HCT116 (cell line): ENCODE measurements around the gene SPIRE1. TPM values are rescaled to one million over a fixed set of nuclear protein-coding genes. Genes with fewer than 3 reads are reported as not detected.

Source experiments
- ATAC-seq: fragments of 200-7000 bp; cut with Tn5 transposase; 2 replicates; pipeline ENCODE4 v1.9.1; 2020; ENCODE audit warnings: mild to moderate bottlenecking, moderate library complexity
- BruUV-seq: library from RNA; stranded (reverse); fragments of 400-500 nt; replicated peaks from 2 replicates; lab custom pipeline; 2021; lab: Mats Ljungman, UMichigan
- CTCF ChIA-PET: fragments of 300-600 bp; sonication (Branson Sonifier 250); formaldehyde crosslinking; loops from one replicate; lab custom pipeline; 2021; ENCODE audit warnings: antibody characterized with exemption; lab: Charles Lee
- POLR2A ChIA-PET: fragments of 300-600, 350-600 bp; sonication (Branson Sonifier 250); formaldehyde crosslinking; loops from one replicate; lab custom pipeline; 2021; ENCODE audit warnings: antibody characterized with exemption; lab: Charles Lee
- RAD21 ChIA-PET, 2 experiments: fragments of 300-600 bp; sonication (Branson Sonifier 250); formaldehyde crosslinking; loops; one replicate each; lab custom pipeline; 2023; ENCODE audit warnings: low total read pairs in 2 of 2; ENCODE audit not compliant: uncharacterized antibody in 2 of 2, unreplicated experiment in 2 of 2, low non-redundant PET in 1 of 2; lab: Charles Lee
- DNase-seq: peaks from one replicate; pipeline ENCODE4 v3.0.0-alpha.2; 2010; ENCODE audit warnings: low read depth, low spot score
- H2AFZ ChIP-seq: fragments of 200-600 bp; shearing (Covaris generic), sonication (generic); 2 replicates; pipeline ENCODE4 v1.6.1; 2017; ENCODE audit warnings: low read depth, mixed run types, mixed read lengths, antibody characterized with exemption, low read length; ENCODE audit not compliant: poor library complexity, severe bottlenecking
- H3K27ac ChIP-seq: 2 replicates; pipeline ENCODE4 v1.5.1; 2012; ENCODE audit warnings: low read depth, low read length
- H3K27me3 ChIP-seq: fragments of 200-600 bp; sonication (generic); 2 replicates; pipeline ENCODE4 v1.6.1; 2016; ENCODE audit warnings: mixed run types, low read length, mixed read lengths; ENCODE audit not compliant: insufficient read depth
- H3K36me3 ChIP-seq, 2 experiments: fragments of 200-500 bp in 1 of 2; fragments of 200-600 bp in 1 of 2; sonication (Bioruptor generic) in 1 of 2; sonication (generic) in 1 of 2; 2 replicates each; pipeline versions ENCODE4 v1.5.1 to v1.6.1; 2014 to 2016; ENCODE audit warnings: low read length in 2 of 2, inconsistent platforms in 1 of 2, mixed read lengths in 1 of 2, mixed run types in 1 of 2; ENCODE audit not compliant: insufficient read depth in 2 of 2, control insufficient read depth in 1 of 2
- H3K4me1 ChIP-seq, 2 experiments: fragments of 200-600 bp in 1 of 2; sonication (generic) in 1 of 2; 2 replicates each; pipeline versions ENCODE4 v1.5.1 to v1.6.1; 2012 to 2017; ENCODE audit warnings: low read length in 2 of 2, inconsistent platforms in 1 of 2, mild to moderate bottlenecking in 1 of 2, mixed read lengths in 1 of 2, mixed run types in 1 of 2, moderate library complexity in 1 of 2; ENCODE audit not compliant: insufficient read depth in 2 of 2, control insufficient read depth in 1 of 2
- H3K4me2 ChIP-seq: fragments of 200-600 bp; sonication (generic); 2 replicates; pipeline ENCODE4 v1.6.1; 2017; ENCODE audit warnings: mixed run types, low read length, mixed read lengths
- H3K4me3 ChIP-seq, 2 experiments: fragments of 200-600 bp in 1 of 2; sonication (generic) in 1 of 2; replicated peaks in 1 of 2; 2 replicates each; pipeline ENCODE4 v1.5.1; 2011 to 2016; ENCODE audit warnings: low read length in 2 of 2, control low read depth in 1 of 2, low read depth in 1 of 2, mild to moderate bottlenecking in 1 of 2, mixed read lengths in 1 of 2, mixed run types in 1 of 2
- H3K79me2 ChIP-seq: fragments of 200-600 bp; sonication (generic); 2 replicates; pipeline ENCODE4 v1.6.1; 2017; ENCODE audit warnings: mild to moderate bottlenecking, mixed run types, low read length, moderate library complexity, mixed read lengths; ENCODE audit not compliant: insufficient read depth
- H3K9ac ChIP-seq: fragments of 200-600 bp; sonication (generic); 2 replicates; pipeline ENCODE4 v1.6.1; 2016; ENCODE audit warnings: low read length, mixed read lengths
- H3K9me2 ChIP-seq: fragments of 200-600 bp; sonication (generic), shearing (Covaris generic); 2 replicates; pipeline ENCODE4 v1.6.1; 2017; ENCODE audit warnings: mixed run types, mild to moderate bottlenecking, moderate library complexity; ENCODE audit not compliant: insufficient read depth
- H3K9me3 ChIP-seq, 2 experiments: fragments of 200-500 bp in 1 of 2; fragments of 200-600 bp in 1 of 2; sonication (Bioruptor generic) in 1 of 2; sonication (generic) in 1 of 2; 2 replicates each; pipeline ENCODE4 v1.6.1; 2014 to 2017; ENCODE audit warnings: low read length in 2 of 2, mixed read lengths in 2 of 2, inconsistent platforms in 1 of 2, low read depth in 1 of 2, mild to moderate bottlenecking in 1 of 2, mixed run types in 1 of 2, moderate library complexity in 1 of 2; ENCODE audit not compliant: control insufficient read depth in 1 of 2, insufficient read depth in 1 of 2
- H4K20me1 ChIP-seq: fragments of 200-600 bp; sonication (generic), shearing (Covaris generic); 2 replicates; pipeline ENCODE4 v1.6.1; 2017; ENCODE audit warnings: mixed run types, mild to moderate bottlenecking, moderate library complexity; ENCODE audit not compliant: insufficient read depth
- ATF3 ChIP-seq: IDR thresholded peaks from 2 replicates; pipeline ENCODE4 v1.6.1; 2012
- CBX3 ChIP-seq: IDR thresholded peaks from 2 replicates; pipeline ENCODE4 v1.6.1; 2012; ENCODE audit warnings: low read depth
- EGR1 ChIP-seq: IDR thresholded peaks from 2 replicates; pipeline ENCODE4 v1.6.1; 2012; ENCODE audit warnings: low read depth
- ELF1 ChIP-seq: IDR thresholded peaks from 2 replicates; pipeline ENCODE4 v1.6.1; 2012; ENCODE audit warnings: low read depth, borderline replicate concordance
- EZH2phosphoT487 ChIP-seq: fragments of 200-600 bp; IDR thresholded peaks from 2 replicates; pipeline ENCODE4 v1.6.1; 2018; ENCODE audit warnings: antibody characterized with exemption, borderline replicate concordance
- MAX ChIP-seq: IDR thresholded peaks from 2 replicates; pipeline ENCODE4 v1.6.1; 2012
- TCF7L2 ChIP-seq: IDR thresholded peaks from 2 replicates; pipeline ENCODE4 v1.7.0; 2011; ENCODE audit warnings: borderline replicate concordance, inconsistent platforms; ENCODE audit not compliant: insufficient read depth, insufficient read length; ENCODE audit errors: extremely low read depth
- intact Hi-C: fragments of 100-400 bp; cut with micrococcal nuclease; formaldehyde crosslinking; loops from 2 replicates; pipeline ENCODE4 v1.10.0; 2022
- total RNA-seq: library from RNA; stranded (reverse); gene quantifications from one replicate; pipeline ENCODE4 v1.2.1, GENCODE V29; 2021; ENCODE audit not compliant: unreplicated experiment

Gene SPIRE1
- total RNA-seq, 1 experiment from 2014 or later, result 26.6 TPM

- no peak for TF ChIP-seq MAX
- TF ChIP-seq ELF1, result no peak
- TF ChIP-seq CBX3, result no peak
- TF ChIP-seq ATF3, result no peak
- no peak for TF ChIP-seq EGR1
- no peak for TF ChIP-seq TCF7L2
- TF ChIP-seq, all 23 proteins: peak for 0
- RAD21 ChIA-PET, result no interaction called here
- DNase-seq, result no peak
- H3K36me3 ChIP-seq, result no peaks in the 10 kb centered on the region; a peak in 1 of 4 replicates
- H2AFZ ChIP-seq, result no peak overlapping the region
- H4K20me1 ChIP-seq, result no peaks in the 10 kb centered on the region
- no peak overlapping the region for H3K9ac ChIP-seq
- no peak overlapping the region for H3K4me2 ChIP-seq
- no peaks in the 10 kb centered on the region for H3K9me2 ChIP-seq
- BruUV-seq, result no TSS peak
- ATAC-seq, result no peak
- H3K79me2 ChIP-seq, result no peaks in the 10 kb centered on the region
- H3K4me3 ChIP-seq, result no peak overlapping the region
- no peak overlapping the region for H3K27ac ChIP-seq
- intact Hi-C loops, result no loop called here
- POLR2A ChIA-PET, result interaction anchor here (0.8 kb wide), 1 partner anchor 100 kb away, joined by 3 read pairs; no protein-coding TSS in a partner anchor
- CTCF ChIA-PET, result no interaction called here
- no peaks in the 10 kb centered on the region for H3K9me3 ChIP-seq
- no peaks in the 10 kb centered on the region for H3K27me3 ChIP-seq
- no peaks in the 10 kb centered on the region for H3K4me1 ChIP-seq
These were observed 150.9 kb downstream of the SPIRE1 start for GRCh38 chr18:12507007-12507406.

GRCh38 chr18:12500986-12501385 lies 156.9 kb downstream of the SPIRE1 start:
- H2AFZ ChIP-seq, result no peak overlapping the region
- no peak for DNase-seq
- ChIA-PET RAD21 (no interaction called here), POLR2A (no interaction called here), CTCF (no interaction called here)
- H3K27me3 ChIP-seq, result no peaks in the 10 kb centered on the region
- no peaks in the 10 kb centered on the region for H3K79me2 ChIP-seq
- TF ChIP-seq EZH2phosphoT487, result no peak
- no peaks in the 10 kb centered on the region for H3K9me2 ChIP-seq
- no peaks in the 10 kb centered on the region for H4K20me1 ChIP-seq
- H3K27ac ChIP-seq, result no peak overlapping the region
- intact Hi-C loops, result no loop called here
- H3K9ac ChIP-seq, result no peak overlapping the region
- no peak overlapping the region for H3K4me3 ChIP-seq
- no peak overlapping the region for H3K4me2 ChIP-seq
- no peaks in the 10 kb centered on the region for H3K4me1 ChIP-seq
- H3K36me3 ChIP-seq, result no peaks in the 10 kb centered on the region
- H3K9me3 ChIP-seq, result no peaks in the 10 kb centered on the region
- no TSS peak for BruUV-seq
- no peak for ATAC-seq
